ENCODE results near the gene CASKIN2.

Gene CASKIN2

DNA sequence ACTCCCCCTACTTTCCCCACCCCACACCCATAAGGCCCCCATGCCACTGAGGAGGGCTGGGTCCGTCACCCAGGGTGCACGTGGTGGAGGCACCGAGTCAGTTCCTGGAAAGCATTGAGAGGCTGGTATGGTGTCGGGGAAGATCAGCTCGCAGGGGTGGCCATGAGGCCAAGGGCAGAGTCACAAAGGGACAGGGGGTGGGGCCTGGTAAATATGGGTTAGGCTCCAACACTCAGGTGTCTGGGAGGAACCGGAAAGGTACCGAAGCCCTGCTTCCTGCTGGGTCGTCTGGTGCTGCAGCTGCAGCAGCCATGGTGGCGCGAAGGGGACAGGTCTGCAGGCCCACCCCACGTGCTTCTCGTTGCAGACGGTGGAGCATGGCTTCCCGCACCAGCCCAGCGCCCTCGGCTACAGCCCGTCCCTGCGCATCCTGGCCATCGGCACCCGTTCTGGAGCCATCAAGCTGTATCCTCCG, 40.4 kb upstream of the CASKIN2 start:
- no peaks in the 10 kb centered on the region for H3K27me3 ChIP-seq (replicated peaks; ENCODE audit: insufficient read depth, low read length)
- no peaks in the 10 kb centered on the region for H3K9me3 ChIP-seq (replicated peaks; ENCODE audit: insufficient read depth, low read length)
- H3K4me1 ChIP-seq (ENCODE audit: low read length), result no peaks in the 10 kb centered on the region
- H4K20me1 ChIP-seq (ENCODE audit: insufficient read depth, low read length), result no peaks in the 10 kb centered on the region
- H3K9me2 ChIP-seq (replicated peaks; ENCODE audit: insufficient read depth, low read length), result no peaks in the 10 kb centered on the region
- H3K36me3 ChIP-seq (replicated peaks; ENCODE audit: insufficient read depth, low read length), result no peaks in the 10 kb centered on the region
- H3K9ac ChIP-seq (ENCODE audit: low read length), result no peak overlapping the region
- no peak overlapping the region for H3K4me3 ChIP-seq (ENCODE audit: low read length)
- no peaks in the 10 kb centered on the region for H3K79me2 ChIP-seq (ENCODE audit: low read length)
- H2AFZ ChIP-seq (ENCODE audit: low read length), result no peak overlapping the region
- no peak overlapping the region for H3K27ac ChIP-seq (ENCODE audit: low read length)
- H3K4me2 ChIP-seq (ENCODE audit: low read depth, low read length), result no peak overlapping the region
- DNase-seq, result no peak
- H3F3A ChIP-seq (ENCODE audit: insufficient read depth, low read length), result no peaks in the 10 kb centered on the region
- TF ChIP-seq EZH2phosphoT487 (IDR thresholded peaks at IDR 0.05; ENCODE audit: low read length) (no peak), EZH2 (optimal IDR thresholded peaks at IDR 0.05; ENCODE audit: low read depth, low read length) (no peak)
- TF ChIP-seq, protein P1, sequence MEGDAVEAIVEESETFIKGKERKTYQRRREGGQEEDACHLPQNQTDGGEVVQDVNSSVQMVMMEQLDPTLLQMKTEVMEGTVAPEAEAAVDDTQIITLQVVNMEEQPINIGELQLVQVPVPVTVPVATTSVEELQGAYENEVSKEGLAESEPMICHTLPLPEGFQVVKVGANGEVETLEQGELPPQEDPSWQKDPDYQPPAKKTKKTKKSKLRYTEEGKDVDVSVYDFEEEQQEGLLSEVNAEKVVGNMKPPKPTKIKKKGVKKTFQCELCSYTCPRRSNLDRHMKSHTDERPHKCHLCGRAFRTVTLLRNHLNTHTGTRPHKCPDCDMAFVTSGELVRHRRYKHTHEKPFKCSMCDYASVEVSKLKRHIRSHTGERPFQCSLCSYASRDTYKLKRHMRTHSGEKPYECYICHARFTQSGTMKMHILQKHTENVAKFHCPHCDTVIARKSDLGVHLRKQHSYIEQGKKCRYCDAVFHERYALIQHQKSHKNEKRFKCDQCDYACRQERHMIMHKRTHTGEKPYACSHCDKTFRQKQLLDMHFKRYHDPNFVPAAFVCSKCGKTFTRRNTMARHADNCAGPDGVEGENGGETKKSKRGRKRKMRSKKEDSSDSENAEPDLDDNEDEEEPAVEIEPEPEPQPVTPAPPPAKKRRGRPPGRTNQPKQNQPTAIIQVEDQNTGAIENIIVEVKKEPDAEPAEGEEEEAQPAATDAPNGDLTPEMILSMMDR (IDR thresholded peaks at IDR 0.05; ENCODE audit: low read length), result no peak

DNA sequence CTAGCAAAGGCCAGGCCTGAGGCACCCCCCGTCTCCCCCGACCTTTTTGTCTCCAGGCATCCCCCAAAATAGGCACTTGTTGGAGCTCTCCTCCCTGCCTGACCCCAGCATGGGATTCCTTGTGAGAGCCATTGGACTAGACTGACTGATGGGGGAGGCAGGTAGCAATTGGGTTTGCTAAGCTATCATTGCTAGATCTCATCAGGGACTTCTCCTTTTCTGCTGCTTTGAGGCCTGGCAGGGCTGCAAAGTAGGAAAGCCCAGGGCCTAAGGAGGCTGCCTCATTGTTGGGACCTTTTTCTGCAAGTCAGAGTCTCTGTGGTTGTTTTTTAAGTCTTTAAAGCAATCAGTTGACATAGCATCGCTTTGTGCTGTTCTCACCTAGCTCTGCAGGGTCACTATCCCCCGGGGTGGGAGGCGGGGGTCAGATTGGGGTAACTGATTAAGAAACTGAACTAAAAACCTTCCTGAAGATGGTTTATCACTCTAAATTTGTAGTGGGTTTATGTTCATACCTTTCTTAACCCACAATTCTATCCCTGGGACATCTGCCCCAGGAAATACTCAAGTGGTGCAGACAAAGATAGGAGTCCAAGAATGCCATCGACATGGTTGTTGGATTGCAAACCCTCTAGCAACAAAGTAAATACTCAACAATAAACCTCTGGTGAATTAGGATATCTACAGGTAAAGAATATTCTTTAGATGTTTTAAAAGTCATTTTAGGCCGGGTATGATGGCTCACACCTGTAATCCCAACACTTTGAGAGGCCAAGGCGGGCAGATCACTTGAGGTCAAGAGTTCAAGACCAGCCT, 38.2 kb upstream of the CASKIN2 start:
- Histone ChIP-seq H3K4me3 (ENCODE audit: low read length) (no peak overlapping the region), H4K20me1 (ENCODE audit: insufficient read depth, low read length) (no peaks in the 10 kb centered on the region), H3K79me2 (ENCODE audit: low read length) (no peaks in the 10 kb centered on the region), H3K36me3 (replicated peaks; ENCODE audit: insufficient read depth, low read length) (no peaks in the 10 kb centered on the region), H3K27me3 (replicated peaks; ENCODE audit: insufficient read depth, low read length) (no peaks in the 10 kb centered on the region), H2AFZ (ENCODE audit: low read length) (no peak overlapping the region), H3F3A (ENCODE audit: insufficient read depth, low read length) (no peaks in the 10 kb centered on the region), H3K4me2 (ENCODE audit: low read depth, low read length) (no peak overlapping the region), H3K9me2 (replicated peaks; ENCODE audit: insufficient read depth, low read length) (no peaks in the 10 kb centered on the region), H3K27ac (ENCODE audit: low read length) (no peak overlapping the region), H3K4me1 (ENCODE audit: low read length) (no peaks in the 10 kb centered on the region), H3K9ac (ENCODE audit: low read length) (no peak overlapping the region), H3K9me3 (replicated peaks; ENCODE audit: insufficient read depth, low read length) (no peaks in the 10 kb centered on the region)
- DNase-seq, result no peak
- TF ChIP-seq EZH2phosphoT487 (IDR thresholded peaks at IDR 0.05; ENCODE audit: low read length) (no peak), EZH2 (optimal IDR thresholded peaks at IDR 0.05; ENCODE audit: low read depth, low read length) (no peak)
- TF ChIP-seq, protein P1 (IDR thresholded peaks at IDR 0.05; ENCODE audit: low read length), result no peak

DNA sequence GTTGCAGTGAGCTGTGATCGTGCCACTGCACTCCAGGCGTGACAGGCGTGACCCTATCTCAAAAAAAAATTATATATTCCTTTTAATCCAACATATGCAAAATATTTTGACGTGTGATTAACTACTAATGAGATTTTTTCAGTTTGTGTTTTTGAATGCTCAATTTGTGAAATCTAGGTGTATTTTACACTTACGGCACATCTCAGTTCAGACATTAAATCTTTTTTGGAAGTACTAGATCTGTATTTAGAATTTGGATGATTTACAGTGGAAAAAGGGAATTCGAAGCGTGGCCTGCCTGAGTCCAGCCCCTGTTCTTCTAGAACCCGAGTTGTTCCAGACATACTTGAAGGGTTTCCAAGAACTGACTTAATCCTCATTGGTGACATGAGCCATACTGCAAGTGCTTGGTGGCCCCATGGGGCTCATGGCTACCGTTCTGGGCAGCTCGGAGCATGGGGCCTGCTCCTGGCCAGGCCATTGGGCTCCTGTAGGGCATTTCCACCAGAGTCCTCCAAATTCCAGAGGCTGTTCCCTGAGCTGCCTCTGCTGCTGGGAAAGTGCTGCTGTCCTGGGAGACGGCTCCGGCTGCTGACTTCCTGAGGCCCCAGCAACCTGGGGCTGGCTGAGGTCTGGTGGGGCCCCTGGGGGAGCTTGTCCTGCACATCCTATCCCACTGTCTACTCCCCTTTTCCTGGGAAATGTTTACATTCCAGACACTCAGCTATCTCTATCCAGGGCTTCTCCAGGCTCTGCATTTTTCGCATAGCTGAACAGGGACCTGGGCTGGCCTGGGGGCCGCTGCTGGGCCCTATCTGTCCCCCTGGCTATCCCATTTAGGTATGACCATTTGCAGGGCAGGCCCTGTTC, 37.3 kb upstream of the CASKIN2 start:
- H3K4me1 ChIP-seq (ENCODE audit: low read length), result no peaks in the 10 kb centered on the region
- H3K36me3 ChIP-seq (replicated peaks; ENCODE audit: insufficient read depth, low read length), result no peaks in the 10 kb centered on the region
- no peaks in the 10 kb centered on the region for H3F3A ChIP-seq (ENCODE audit: insufficient read depth, low read length)
- no peak for DNase-seq
- H3K27ac ChIP-seq (ENCODE audit: low read length), result no peak overlapping the region
- H3K9me3 ChIP-seq (replicated peaks; ENCODE audit: insufficient read depth, low read length), result no peaks in the 10 kb centered on the region
- H3K9me2 ChIP-seq (replicated peaks; ENCODE audit: insufficient read depth, low read length), result no peaks in the 10 kb centered on the region
- no peaks in the 10 kb centered on the region for H3K79me2 ChIP-seq (ENCODE audit: low read length)
- TF ChIP-seq, protein P1 (IDR thresholded peaks at IDR 0.05; ENCODE audit: low read length), result no peak
- TF ChIP-seq EZH2 (optimal IDR thresholded peaks at IDR 0.05; ENCODE audit: low read depth, low read length) (no peak), EZH2phosphoT487 (IDR thresholded peaks at IDR 0.05; ENCODE audit: low read length) (no peak)
- no peak overlapping the region for H3K4me3 ChIP-seq (ENCODE audit: low read length)
- no peaks in the 10 kb centered on the region for H4K20me1 ChIP-seq (ENCODE audit: insufficient read depth, low read length)
- H2AFZ ChIP-seq (ENCODE audit: low read length), result no peak overlapping the region
- no peak overlapping the region for H3K9ac ChIP-seq (ENCODE audit: low read length)
- no peaks in the 10 kb centered on the region for H3K27me3 ChIP-seq (replicated peaks; ENCODE audit: insufficient read depth, low read length)
- no peak overlapping the region for H3K4me2 ChIP-seq (ENCODE audit: low read depth, low read length)

Measured in MM.1S (cell line).